ENCODE data around the gene OMG. TPM values are rescaled to one million over a fixed set of nuclear protein-coding genes. Genes with fewer than 3 reads are reported as not detected.

The OMG gene
- total and polyA plus RNA-seq, 2 donors (not counting 1 experiment from before 2014, with no cell fraction given) = 0.39 to 1.7 TPM

DNA sequence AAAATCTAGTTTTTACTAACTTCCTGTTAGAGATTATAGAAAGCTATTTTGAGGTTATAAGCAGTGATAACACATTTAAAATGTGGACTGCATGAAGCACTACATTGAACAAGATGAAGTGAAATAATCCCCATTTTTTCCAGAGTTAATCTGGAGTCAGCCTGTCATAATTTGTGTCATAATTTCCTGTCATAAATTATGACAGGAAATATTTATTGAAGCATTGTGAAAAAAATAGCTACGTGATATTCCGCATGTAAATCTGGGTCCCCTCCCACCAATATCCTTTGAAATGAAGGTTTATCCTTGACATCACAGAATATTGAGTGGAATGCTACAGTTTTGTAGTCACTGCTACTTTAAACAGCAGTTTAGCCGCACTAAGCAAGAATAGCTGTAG is 40.1 kb downstream of the OMG start:
- Mint-ChIP-seq H3K4me1 (no peaks in the 10 kb centered on the region), H3K4me3 (no peak overlapping the region), H3K27me3 (no peaks in the 10 kb centered on the region), H3K9me3 (ENCODE audit: insufficient read depth) (no peaks in the 10 kb centered on the region), H3K27ac (no peak overlapping the region)
- Histone ChIP-seq H3K9me3 (ENCODE audit: control extremely low read depth in 1 of 3, control insufficient read depth in 2 of 3, insufficient read depth in 1 of 3, low read length in 2 of 3) (no peaks in the 10 kb centered on the region), H3K4me2 (replicated peaks; ENCODE audit: low read depth, low read length, poor library complexity, severe bottlenecking) (no peak overlapping the region), H3K4me3 (ENCODE audit: control extremely low read depth in 1 of 5, extremely low read depth in 1 of 5, insufficient read depth in 1 of 5, low read depth in 2 of 5, low read length in 4 of 5) (no peak overlapping the region), H4K20me1 (ENCODE audit: control insufficient read depth, insufficient read depth, low read length, poor library complexity, severe bottlenecking) (no peaks in the 10 kb centered on the region), H3K9ac (ENCODE audit: low read length) (no peak overlapping the region), H3K27ac (ENCODE audit: low read length in 2 of 2) (no peak overlapping the region), H3K4me1 (ENCODE audit: control insufficient read depth in 2 of 2, insufficient read depth in 2 of 2, low read length in 2 of 2) (no peaks in the 10 kb centered on the region), H2AFZ (ENCODE audit: insufficient read depth, low read depth, low read length, poor library complexity, severe bottlenecking) (no peak overlapping the region), H3K79me2 (ENCODE audit: control insufficient read depth, insufficient read depth, low read length) (no peaks in the 10 kb centered on the region), H3K27me3 (replicated peaks in 1 of 4; ENCODE audit: control extremely low read depth in 1 of 4, control insufficient read depth in 3 of 4, insufficient read depth in 4 of 4, low read length in 3 of 4) (no peaks in the 10 kb centered on the region), H3K36me3 (replicated peaks in 1 of 2; ENCODE audit: control extremely low read depth in 1 of 2, control insufficient read depth in 1 of 2, extremely low read depth in 1 of 2, insufficient read depth in 2 of 2, low read length in 1 of 2) (peaks cover 0 to 1% of the 10 kb centered on the region in 2 experiments)
- POLR2A ChIA-PET = no interaction called here
- intact Hi-C loops (cut with micrococcal nuclease) = no loop called here
- WGBS (ENCODE audit: insufficient coverage) = no CpG with 5 or more reads among the region's 3 CpGs
- no peak for TF ChIP-seq EZH2 (IDR thresholded peaks at IDR 0.05; ENCODE audit: borderline replicate concordance, insufficient read depth, low read depth, low read length, poor library complexity, severe bottlenecking)
- TF ChIP-seq, protein P1, sequence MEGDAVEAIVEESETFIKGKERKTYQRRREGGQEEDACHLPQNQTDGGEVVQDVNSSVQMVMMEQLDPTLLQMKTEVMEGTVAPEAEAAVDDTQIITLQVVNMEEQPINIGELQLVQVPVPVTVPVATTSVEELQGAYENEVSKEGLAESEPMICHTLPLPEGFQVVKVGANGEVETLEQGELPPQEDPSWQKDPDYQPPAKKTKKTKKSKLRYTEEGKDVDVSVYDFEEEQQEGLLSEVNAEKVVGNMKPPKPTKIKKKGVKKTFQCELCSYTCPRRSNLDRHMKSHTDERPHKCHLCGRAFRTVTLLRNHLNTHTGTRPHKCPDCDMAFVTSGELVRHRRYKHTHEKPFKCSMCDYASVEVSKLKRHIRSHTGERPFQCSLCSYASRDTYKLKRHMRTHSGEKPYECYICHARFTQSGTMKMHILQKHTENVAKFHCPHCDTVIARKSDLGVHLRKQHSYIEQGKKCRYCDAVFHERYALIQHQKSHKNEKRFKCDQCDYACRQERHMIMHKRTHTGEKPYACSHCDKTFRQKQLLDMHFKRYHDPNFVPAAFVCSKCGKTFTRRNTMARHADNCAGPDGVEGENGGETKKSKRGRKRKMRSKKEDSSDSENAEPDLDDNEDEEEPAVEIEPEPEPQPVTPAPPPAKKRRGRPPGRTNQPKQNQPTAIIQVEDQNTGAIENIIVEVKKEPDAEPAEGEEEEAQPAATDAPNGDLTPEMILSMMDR (IDR thresholded peaks at IDR 0.05) = no peak
- DNase-seq (no peak), ATAC-seq (ENCODE audit: low read depth) (no peak)
- CTCF ChIA-PET = interaction anchor here (1.7 to 2.4 kb wide), 2 partner anchors 9 to 116 kb away, joined by 4 to 7 read pairs; no protein-coding TSS in a partner anchor

GRCh38 chr17:31254654-31255053 is 42.4 kb downstream of the OMG start:
- ChIA-PET CTCF (interaction anchor here (0.9 to 1.8 kb wide), 5 partner anchors 11 to 128 kb away, joined by 3 to 9 read pairs (median 4); no protein-coding TSS in a partner anchor), POLR2A (no interaction called here)
- Histone ChIP-seq H3K36me3 (replicated peaks in 1 of 2; ENCODE audit: control extremely low read depth in 1 of 2, control insufficient read depth in 1 of 2, extremely low read depth in 1 of 2, insufficient read depth in 2 of 2, low read length in 1 of 2) (no peaks in the 10 kb centered on the region), H3K4me3 (ENCODE audit: control extremely low read depth in 1 of 5, extremely low read depth in 1 of 5, insufficient read depth in 1 of 5, low read depth in 2 of 5, low read length in 4 of 5) (no peak overlapping the region), H3K27me3 (replicated peaks in 1 of 4; ENCODE audit: control extremely low read depth in 1 of 4, control insufficient read depth in 3 of 4, insufficient read depth in 4 of 4, low read length in 3 of 4) (no peaks in the 10 kb centered on the region), H4K20me1 (ENCODE audit: control insufficient read depth, insufficient read depth, low read length, poor library complexity, severe bottlenecking) (no peaks in the 10 kb centered on the region), H2AFZ (ENCODE audit: insufficient read depth, low read depth, low read length, poor library complexity, severe bottlenecking) (no peak overlapping the region), H3K4me1 (ENCODE audit: control insufficient read depth in 2 of 2, insufficient read depth in 2 of 2, low read length in 2 of 2) (peaks cover 2 to 11% of the 10 kb centered on the region in 2 donors), H3K9ac (ENCODE audit: low read length) (no peak overlapping the region), H3K4me2 (replicated peaks; ENCODE audit: low read depth, low read length, poor library complexity, severe bottlenecking) (no peak overlapping the region), H3K79me2 (ENCODE audit: control insufficient read depth, insufficient read depth, low read length) (no peaks in the 10 kb centered on the region), H3K9me3 (ENCODE audit: control extremely low read depth in 1 of 3, control insufficient read depth in 2 of 3, insufficient read depth in 1 of 3, low read length in 2 of 3) (no peaks in the 10 kb centered on the region), H3K27ac (ENCODE audit: low read length in 2 of 2) (no peak overlapping the region)
- no peak overlapping the region for H3K4me3 Mint-ChIP-seq
- no peaks in the 10 kb centered on the region for H3K9me3 Mint-ChIP-seq (ENCODE audit: insufficient read depth)
- H3K27me3 Mint-ChIP-seq = no peaks in the 10 kb centered on the region
- WGBS (ENCODE audit: insufficient coverage) = no CpG with 5 or more reads among the region's 2 CpGs
- TF ChIP-seq, protein P1 (IDR thresholded peaks at IDR 0.05) = no peak
- TF ChIP-seq EZH2 (IDR thresholded peaks at IDR 0.05; ENCODE audit: borderline replicate concordance, insufficient read depth, low read depth, low read length, poor library complexity, severe bottlenecking) = no peak
- no peak for ATAC-seq (ENCODE audit: low read depth)
- intact Hi-C loops (cut with micrococcal nuclease) = no loop called here
- H3K27ac Mint-ChIP-seq = no peak overlapping the region
- peaks cover 11% of the 10 kb centered on the region for H3K4me1 Mint-ChIP-seq
- no peak for DNase-seq

Measured in B cell (primary cell).